GM12878 (cell line): ENCODE data around the gene PRSS8. TPM values are rescaled to one million over a fixed set of nuclear protein-coding genes. Genes with fewer than 3 reads are reported as not detected.
A peak's percentile ranks its signal among the peaks of the same experiment; 100 is the strongest.

ENCODE experiments used
- BCL11A ChIP-seq: IDR thresholded peaks from 2 replicates; pipeline ENCODE4 v1.6.1; 2011; ENCODE audit warnings: low read depth, low read length
- BCLAF1 ChIP-seq: fragments of 450-650 bp; IDR thresholded peaks from 2 replicates; pipeline ENCODE4 v1.6.1; 2017; ENCODE audit warnings: antibody characterized with exemption, mild to moderate bottlenecking, moderate library complexity
- EGR1 ChIP-seq, 2 experiments: IDR thresholded peaks; 1 replicate in 1 of 2; 2 replicates in 1 of 2; pipeline ENCODE4 v1.6.1; 2011 to 2012; ENCODE audit warnings: low read depth in 2 of 2, low read length in 2 of 2, borderline replicate concordance in 1 of 2, mild to moderate bottlenecking in 1 of 2, moderate library complexity in 1 of 2
- FOXK2 ChIP-seq: fragments of 450-650 bp; IDR thresholded peaks from 2 replicates; pipeline ENCODE4 v1.6.1; 2017; ENCODE audit warnings: mild to moderate bottlenecking, moderate library complexity
- HCFC1 ChIP-seq: fragments of 150-350 bp; IDR thresholded peaks from 2 replicates; pipeline ENCODE4 v1.6.1; 2014; ENCODE audit warnings: low read length
- JUND ChIP-seq: IDR thresholded peaks from 2 replicates; pipeline ENCODE4 v1.6.1; 2012; ENCODE audit warnings: low read depth, mild to moderate bottlenecking, low read length, improper control_type of control experiment, moderate library complexity
- KAT2A ChIP-seq: conservative IDR thresholded peaks from 2 replicates; pipeline ENCODE4 v1.6.1; 2011; ENCODE audit warnings: low read depth, low read length; ENCODE audit not compliant: control insufficient read depth
- LARP7 ChIP-seq: fragments of 450-650 bp; IDR thresholded peaks from 2 replicates; pipeline ENCODE4 v1.6.1; 2017; ENCODE audit warnings: mild to moderate bottlenecking
- NR2C2 ChIP-seq: IDR thresholded peaks from 2 replicates; pipeline ENCODE4 v1.6.1; 2011; ENCODE audit warnings: borderline replicate concordance, low read depth; ENCODE audit not compliant: control insufficient read depth, insufficient read length
- NRF1 ChIP-seq: conservative IDR thresholded peaks from 2 replicates; pipeline ENCODE4 v1.6.1; 2011; ENCODE audit warnings: mild to moderate bottlenecking, low read depth, low read length, improper control_type of control experiment
- PAX5 ChIP-seq: IDR thresholded peaks from 2 replicates; pipeline ENCODE4 v1.6.1; 2011; ENCODE audit warnings: low read depth, low read length, borderline replicate concordance
- PBX3 ChIP-seq: IDR thresholded peaks from 2 replicates; pipeline ENCODE4 v1.6.1; 2011; ENCODE audit warnings: mild to moderate bottlenecking, low read depth, low read length, moderate library complexity; ENCODE audit not compliant: insufficient replicate concordance
- PKNOX1 ChIP-seq: fragments of 450-650 bp; IDR thresholded peaks from 2 replicates; pipeline ENCODE4 v1.6.1; 2016; ENCODE audit warnings: mild to moderate bottlenecking
- RB1 ChIP-seq: fragments of 450-650 bp; formaldehyde crosslinking; IDR thresholded peaks from 2 replicates; pipeline ENCODE4 v1.6.1; 2017; ENCODE audit warnings: mild to moderate bottlenecking, borderline replicate concordance
- SRF ChIP-seq, 2 experiments: IDR thresholded peaks; 2 replicates each; pipeline ENCODE4 v1.6.1; 2011; ENCODE audit warnings: low read depth in 2 of 2, low read length in 2 of 2, mild to moderate bottlenecking in 1 of 2, moderate library complexity in 1 of 2
- STAT1 ChIP-seq: fragments of 450-650 bp; conservative IDR thresholded peaks from 2 replicates; pipeline ENCODE4 v1.6.1; 2014; ENCODE audit warnings: antibody characterized with exemption, mild to moderate bottlenecking
- STAT3 ChIP-seq: IDR thresholded peaks from 2 replicates; pipeline ENCODE4 v1.6.1; 2011; ENCODE audit warnings: low read depth, low read length, improper control_type of control experiment
- ZNF217 ChIP-seq: fragments of 450-650 bp; IDR thresholded peaks from 2 replicates; pipeline ENCODE4 v1.6.1; 2017; ENCODE audit warnings: antibody characterized with exemption, mild to moderate bottlenecking
- polyA plus RNA-seq, 11 experiments: library from polyadenylated mRNA; depleted of rRNA in 4 of 11; unstranded in 6 of 11; stranded (reverse) in 5 of 11; fragments of >200 nt; fragmentation: Nextera tagmentation in 4 of 11; fragmentation: Illumina TruSeq in 1 of 11; extraction: Ambion mirVana in 4 of 11; extraction: Trizol in 1 of 11; gene quantifications; 1 replicate in 1 of 11; 2 replicates in 10 of 11; pipeline versions ENCODE4 v1.2.1 to v1.2.3, GENCODE V29; 2011 to 2016; ENCODE audit warnings: inconsistent platforms in 2 of 11, missing spikeins in 2 of 11, low read depth in 1 of 11
- total RNA-seq, 4 experiments: library from RNA; depleted of rRNA in 3 of 4; stranded (reverse); fragments of >200 nt in 3 of 4; fragmentation: Illumina TruSeq in 1 of 4; extraction: Trizol in 1 of 4; gene quantifications; 2 replicates each; pipeline versions ENCODE4 v1.2.1 to v1.2.3, GENCODE V29; 2013 to 2021
- TF ChIP-seq, protein P1 (sequence below): fragments of 450-650 bp; IDR thresholded peaks from 2 replicates; pipeline ENCODE4 v1.6.1; 2017; ENCODE audit warnings: mild to moderate bottlenecking, moderate library complexity

The PRSS8 gene
- total and polyA plus RNA-seq, 10 of the 15 experiments (the other 5 are each of a cell fraction or from before 2014, with no cell fraction given), result 0.33 to 0.58 TPM; not detected in 8

DNA sequence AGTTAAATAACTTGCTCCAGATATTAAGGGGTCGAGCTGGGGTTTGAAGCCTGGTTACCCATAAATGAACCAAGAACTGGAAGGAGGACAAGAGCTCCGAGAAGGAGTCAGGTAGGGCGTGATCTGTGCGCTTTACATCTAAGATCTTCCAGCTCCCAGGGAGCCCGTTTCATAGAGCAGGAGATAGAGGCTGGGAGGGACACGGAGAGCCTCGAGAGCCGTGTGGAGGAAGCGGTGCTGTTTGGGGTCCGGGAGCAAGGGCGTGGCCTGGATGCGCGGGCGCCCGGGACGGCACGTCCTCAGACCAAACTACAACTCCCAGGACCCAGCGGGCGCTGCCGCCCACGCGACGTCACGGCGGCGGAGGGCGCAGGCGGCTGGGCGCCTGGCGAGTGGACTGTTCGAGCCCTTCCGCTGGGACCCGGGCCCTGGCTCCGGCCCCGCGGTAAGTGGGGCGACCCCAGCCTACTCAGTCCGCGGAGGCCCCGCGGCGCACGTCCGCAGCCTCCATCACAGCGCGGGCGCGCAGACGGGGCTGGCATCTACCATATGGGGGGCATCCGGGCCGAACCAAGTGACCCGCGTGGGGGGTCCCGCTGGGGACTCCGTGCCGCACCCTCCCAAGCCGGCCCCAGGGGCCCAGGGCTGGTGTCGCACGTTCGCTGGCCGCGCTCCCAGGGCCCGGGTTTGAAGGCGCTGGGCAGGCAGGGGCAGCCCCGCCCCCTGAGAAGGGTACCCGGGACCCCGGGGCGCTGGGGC is 27.3 kb downstream of the PRSS8 start, which contains the start of gene BCKDK (continued):
- TF ChIP-seq LARP7 (peak; percentile 91), NRF1 (peak; percentile 43), NR2C2 (no peak), JUND (peak; percentile 66; the same call in 1 of the 2 replicates), RB1 (0 out of 2 replicates have a peak, but pooled peaks have one; percentile 56), SRF (IDR thresholded peaks at IDR 0.05; ENCODE audit: low read depth in 2 of 2, low read length in 2 of 2) (peak in 1 of 2 experiments; percentile 43; a peak in 1 of 4 replicates), ZNF217 (peak; percentile 57; the same call in 1 of the 2 replicates), STAT3 (no peak), PBX3 (peak; percentile 13), STAT1 (peak; percentile 58; the same call in 1 of the 2 replicates), KAT2A (no peak), FOXK2 (peak; percentile 79), HCFC1 (peak; percentile 94), PKNOX1 (no peak), EGR1 (IDR thresholded peaks at IDR 0.05; ENCODE audit: borderline replicate concordance in 1 of 2, low read depth in 2 of 2, low read length in 2 of 2) (peak; percentile 94 to 99), BCLAF1 (0 out of 2 replicates have a peak, but pooled peaks have one; percentile 50), PAX5 (peak; percentile 40; the same call in 1 of the 2 replicates), BCL11A (0 out of 2 replicates have a peak, but pooled peaks have one; percentile 14)
- TF ChIP-seq, protein P1, sequence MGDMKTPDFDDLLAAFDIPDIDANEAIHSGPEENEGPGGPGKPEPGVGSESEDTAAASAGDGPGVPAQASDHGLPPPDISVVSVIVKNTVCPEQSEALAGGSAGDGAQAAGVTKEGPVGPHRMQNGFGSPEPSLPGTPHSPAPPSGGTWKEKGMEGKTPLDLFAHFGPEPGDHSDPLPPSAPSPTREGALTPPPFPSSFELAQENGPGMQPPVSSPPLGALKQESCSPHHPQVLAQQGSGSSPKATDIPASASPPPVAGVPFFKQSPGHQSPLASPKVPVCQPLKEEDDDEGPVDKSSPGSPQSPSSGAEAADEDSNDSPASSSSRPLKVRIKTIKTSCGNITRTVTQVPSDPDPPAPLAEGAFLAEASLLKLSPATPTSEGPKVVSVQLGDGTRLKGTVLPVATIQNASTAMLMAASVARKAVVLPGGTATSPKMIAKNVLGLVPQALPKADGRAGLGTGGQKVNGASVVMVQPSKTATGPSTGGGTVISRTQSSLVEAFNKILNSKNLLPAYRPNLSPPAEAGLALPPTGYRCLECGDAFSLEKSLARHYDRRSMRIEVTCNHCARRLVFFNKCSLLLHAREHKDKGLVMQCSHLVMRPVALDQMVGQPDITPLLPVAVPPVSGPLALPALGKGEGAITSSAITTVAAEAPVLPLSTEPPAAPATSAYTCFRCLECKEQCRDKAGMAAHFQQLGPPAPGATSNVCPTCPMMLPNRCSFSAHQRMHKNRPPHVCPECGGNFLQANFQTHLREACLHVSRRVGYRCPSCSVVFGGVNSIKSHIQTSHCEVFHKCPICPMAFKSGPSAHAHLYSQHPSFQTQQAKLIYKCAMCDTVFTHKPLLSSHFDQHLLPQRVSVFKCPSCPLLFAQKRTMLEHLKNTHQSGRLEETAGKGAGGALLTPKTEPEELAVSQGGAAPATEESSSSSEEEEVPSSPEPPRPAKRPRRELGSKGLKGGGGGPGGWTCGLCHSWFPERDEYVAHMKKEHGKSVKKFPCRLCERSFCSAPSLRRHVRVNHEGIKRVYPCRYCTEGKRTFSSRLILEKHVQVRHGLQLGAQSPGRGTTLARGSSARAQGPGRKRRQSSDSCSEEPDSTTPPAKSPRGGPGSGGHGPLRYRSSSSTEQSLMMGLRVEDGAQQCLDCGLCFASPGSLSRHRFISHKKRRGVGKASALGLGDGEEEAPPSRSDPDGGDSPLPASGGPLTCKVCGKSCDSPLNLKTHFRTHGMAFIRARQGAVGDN, result 0 out of 2 replicates have a peak, but pooled peaks have one; percentile 41
